Measurements from ENCODE around the gene STK24. TPM values are rescaled to one million over a fixed set of nuclear protein-coding genes. Genes with fewer than 3 reads are reported as not detected.

The STK24 gene
- total RNA-seq, 1 experiment from 2014 or later, result 51.2 TPM

DNA sequence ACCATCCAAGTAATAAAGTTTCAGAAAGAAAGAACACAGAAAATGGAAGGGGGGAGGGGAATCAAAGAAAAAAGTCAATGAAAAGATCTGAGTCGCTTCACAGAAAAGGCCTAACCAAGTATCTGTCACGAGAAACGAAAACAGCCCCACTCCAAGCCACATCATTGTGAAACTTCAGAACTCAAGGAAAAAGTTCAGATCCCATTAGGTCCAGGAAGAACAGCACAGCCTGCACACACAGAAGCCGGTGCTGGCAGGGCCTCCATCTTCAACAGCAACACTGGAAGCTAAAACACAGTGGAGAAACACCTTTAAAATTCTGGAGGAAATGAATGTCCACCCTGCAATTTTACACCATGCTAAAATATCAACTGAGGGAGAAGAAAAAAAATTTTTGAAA is 8.0 kb downstream of the STK24 start:
- intact Hi-C loops (cut with micrococcal nuclease; ENCODE audit: unreplicated experiment), result no loop called here
- Mint-ChIP-seq H3K4me3 (ENCODE audit: low read depth, unreplicated experiment) (peak overlapping the region; percentile 46), H3K27me3 (ENCODE audit: unreplicated experiment) (no peaks in the 10 kb centered on the region), H3K27ac (ENCODE audit: unreplicated experiment) (peak overlapping the region; percentile 79), H3K4me1 (ENCODE audit: low read depth, unreplicated experiment) (peaks cover 24% of the 10 kb centered on the region), H3K9me3 (ENCODE audit: low read depth, unreplicated experiment) (no peaks in the 10 kb centered on the region), H3K36me3 (ENCODE audit: insufficient read depth, unreplicated experiment) (peaks cover 33% of the 10 kb centered on the region)
- no TSS peak for BruUV-seq (replicated peaks)
- no peak for DNase-seq
- CTCF ChIA-PET, result no interaction called here
- TF ChIP-seq, protein P1, sequence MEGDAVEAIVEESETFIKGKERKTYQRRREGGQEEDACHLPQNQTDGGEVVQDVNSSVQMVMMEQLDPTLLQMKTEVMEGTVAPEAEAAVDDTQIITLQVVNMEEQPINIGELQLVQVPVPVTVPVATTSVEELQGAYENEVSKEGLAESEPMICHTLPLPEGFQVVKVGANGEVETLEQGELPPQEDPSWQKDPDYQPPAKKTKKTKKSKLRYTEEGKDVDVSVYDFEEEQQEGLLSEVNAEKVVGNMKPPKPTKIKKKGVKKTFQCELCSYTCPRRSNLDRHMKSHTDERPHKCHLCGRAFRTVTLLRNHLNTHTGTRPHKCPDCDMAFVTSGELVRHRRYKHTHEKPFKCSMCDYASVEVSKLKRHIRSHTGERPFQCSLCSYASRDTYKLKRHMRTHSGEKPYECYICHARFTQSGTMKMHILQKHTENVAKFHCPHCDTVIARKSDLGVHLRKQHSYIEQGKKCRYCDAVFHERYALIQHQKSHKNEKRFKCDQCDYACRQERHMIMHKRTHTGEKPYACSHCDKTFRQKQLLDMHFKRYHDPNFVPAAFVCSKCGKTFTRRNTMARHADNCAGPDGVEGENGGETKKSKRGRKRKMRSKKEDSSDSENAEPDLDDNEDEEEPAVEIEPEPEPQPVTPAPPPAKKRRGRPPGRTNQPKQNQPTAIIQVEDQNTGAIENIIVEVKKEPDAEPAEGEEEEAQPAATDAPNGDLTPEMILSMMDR (IDR thresholded peaks at IDR 0.05; ENCODE audit: unreplicated experiment), result no peak

DNA sequence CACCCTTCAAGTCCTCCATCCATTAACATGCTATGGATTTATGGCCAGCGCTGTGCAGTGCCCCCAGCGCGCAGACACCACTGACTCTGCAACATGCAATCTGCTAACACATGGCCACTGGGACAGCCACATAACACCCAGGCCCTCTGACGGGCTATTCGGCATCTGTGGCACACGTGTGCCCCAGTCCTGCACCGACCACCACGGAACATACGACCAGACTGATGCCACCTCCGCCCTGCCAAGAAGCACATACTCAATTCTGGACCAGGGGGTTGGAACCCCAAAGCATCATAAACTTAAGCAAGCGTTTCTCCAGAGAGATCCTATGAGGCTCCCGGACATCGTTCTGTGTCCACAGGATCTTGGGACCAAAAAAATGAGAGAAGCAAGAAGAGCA is 9.8 kb downstream of the STK24 start:
- intact Hi-C loops (cut with micrococcal nuclease; ENCODE audit: unreplicated experiment), result no loop called here
- H3K4me3 Mint-ChIP-seq (ENCODE audit: low read depth, unreplicated experiment), result no peak overlapping the region
- CTCF ChIA-PET, result interaction anchor here (0.7 kb wide), 1 partner anchor 86 kb away, joined by 3 read pairs; no protein-coding TSS in a partner anchor
- no peak for DNase-seq
- H3K36me3 Mint-ChIP-seq (ENCODE audit: insufficient read depth, unreplicated experiment), result peaks cover 29% of the 10 kb centered on the region
- no TSS peak for BruUV-seq (replicated peaks)
- no peaks in the 10 kb centered on the region for H3K9me3 Mint-ChIP-seq (ENCODE audit: low read depth, unreplicated experiment)
- no peaks in the 10 kb centered on the region for H3K27me3 Mint-ChIP-seq (ENCODE audit: unreplicated experiment)
- TF ChIP-seq, protein P1 (IDR thresholded peaks at IDR 0.05; ENCODE audit: unreplicated experiment), result no peak
- peaks cover 21% of the 10 kb centered on the region for H3K4me1 Mint-ChIP-seq (ENCODE audit: low read depth, unreplicated experiment)
- H3K27ac Mint-ChIP-seq (ENCODE audit: unreplicated experiment), result peak overlapping the region; percentile 33

DNA sequence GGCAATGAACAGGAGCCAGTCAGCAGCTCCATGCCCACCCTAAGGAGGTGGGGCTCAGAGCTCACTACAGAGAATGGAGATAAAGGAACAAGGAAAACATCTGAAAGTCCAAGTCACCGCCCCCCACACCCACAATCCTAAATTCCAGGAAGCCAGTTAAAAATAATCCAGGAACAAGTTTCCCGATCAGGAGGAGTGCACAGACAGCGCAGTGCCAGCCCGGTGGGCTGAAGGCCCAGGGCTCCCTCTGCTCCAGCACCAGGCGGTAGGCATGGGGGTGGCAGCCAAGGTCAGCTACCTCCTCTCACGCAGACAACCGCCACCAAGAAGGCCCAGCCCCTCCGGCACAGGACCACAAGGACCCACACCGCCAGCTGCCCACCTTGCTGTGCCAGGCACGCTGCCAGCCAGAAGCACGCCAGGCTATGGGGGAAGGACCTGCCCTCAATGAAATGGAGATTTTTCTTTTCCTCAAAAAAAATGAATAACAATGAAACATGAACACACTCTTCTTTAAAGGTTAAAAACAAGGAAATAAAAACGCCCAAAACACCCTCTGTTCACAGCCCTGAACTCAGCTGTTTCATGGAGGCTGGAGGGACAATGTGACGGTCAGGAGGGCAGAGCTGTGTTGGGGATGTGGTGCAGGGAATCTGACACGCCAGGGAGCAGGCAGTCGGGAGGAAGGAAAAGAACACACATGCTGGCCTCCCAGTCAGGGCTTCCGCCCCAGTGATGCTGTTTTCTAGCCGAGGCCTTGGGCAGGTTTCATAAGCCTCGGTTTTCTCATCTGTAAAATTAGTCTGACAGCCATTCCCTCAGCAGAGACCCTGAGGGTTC is 11.0 kb downstream of the STK24 start:
- no peaks in the 10 kb centered on the region for H3K9me3 Mint-ChIP-seq (ENCODE audit: low read depth, unreplicated experiment)
- BruUV-seq (replicated peaks), result TSS peak; percentile 63
- intact Hi-C loops (cut with micrococcal nuclease; ENCODE audit: unreplicated experiment), result no loop called here

DNA sequence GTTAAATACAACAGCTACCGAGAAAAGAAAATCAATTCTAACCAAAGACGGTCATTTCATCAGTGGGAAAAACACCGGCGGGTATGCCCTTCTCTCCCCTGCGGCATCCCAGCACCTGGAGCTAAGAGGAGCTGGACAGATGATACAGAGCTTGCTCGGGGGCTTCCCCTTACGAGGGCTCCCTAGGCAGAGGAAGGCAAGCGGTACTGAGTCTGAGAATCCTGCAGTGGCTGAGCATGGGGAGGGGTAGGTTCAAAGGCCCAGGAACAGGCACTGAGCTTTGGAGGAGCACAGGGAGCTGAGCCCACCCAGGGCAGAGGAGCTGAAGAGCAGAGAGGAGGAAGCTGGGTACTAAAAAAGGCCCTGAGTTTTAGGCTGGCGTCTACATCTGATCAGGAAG is 12.7 kb downstream of the STK24 start:
- Mint-ChIP-seq H3K36me3 (ENCODE audit: insufficient read depth, unreplicated experiment) (peaks cover 13% of the 10 kb centered on the region), H3K4me3 (ENCODE audit: low read depth, unreplicated experiment) (no peak overlapping the region), H3K9me3 (ENCODE audit: low read depth, unreplicated experiment) (no peaks in the 10 kb centered on the region), H3K27ac (ENCODE audit: unreplicated experiment) (peak overlapping the region; percentile 36), H3K27me3 (ENCODE audit: unreplicated experiment) (no peaks in the 10 kb centered on the region), H3K4me1 (ENCODE audit: low read depth, unreplicated experiment) (peaks cover 12% of the 10 kb centered on the region)
- intact Hi-C loops (cut with micrococcal nuclease; ENCODE audit: unreplicated experiment), result no loop called here
- CTCF ChIA-PET, result no interaction called here
- TF ChIP-seq, protein P1 (IDR thresholded peaks at IDR 0.05; ENCODE audit: unreplicated experiment), result no peak
- no TSS peak for BruUV-seq (replicated peaks)
- no peak for DNase-seq

More for the DNA sequence above, 11.0 kb downstream of the STK24 start:
- H3K27me3 Mint-ChIP-seq (ENCODE audit: unreplicated experiment), result no peaks in the 10 kb centered on the region
- H3K27ac Mint-ChIP-seq (ENCODE audit: unreplicated experiment), result peak overlapping the region; percentile 54
- H3K4me1 Mint-ChIP-seq (ENCODE audit: low read depth, unreplicated experiment), result peaks cover 16% of the 10 kb centered on the region
- peak; percentile 11 for DNase-seq
- CTCF ChIA-PET, result no interaction called here
- TF ChIP-seq, protein P1 (IDR thresholded peaks at IDR 0.05; ENCODE audit: unreplicated experiment), result no peak
- peak overlapping the region; percentile 49 for H3K4me3 Mint-ChIP-seq (ENCODE audit: low read depth, unreplicated experiment)
- peaks cover 24% of the 10 kb centered on the region for H3K36me3 Mint-ChIP-seq (ENCODE audit: insufficient read depth, unreplicated experiment)

All from Calu3 (cell line).